Sigmoid colon (tissue), 3 donors: ENCODE results near the gene DCC.

Experiments used
- POLR2A ChIP-seq, 2 donors: fragments of 450-650 bp; IDR thresholded peaks; one replicate each; pipeline ENCODE4 v1.6.1; 2016; ENCODE audit warnings: antibody characterized with exemption in 2 of 2, mild to moderate bottlenecking in 2 of 2, moderate library complexity in 2 of 2
- TF ChIP-seq, protein P1 (sequence below), 4 experiments: fragments of 450-650 bp in 3 of 4; fragments of 200-600 bp in 1 of 4; IDR thresholded peaks; one replicate each; pipeline ENCODE4 v1.5.1; 2016 to 2019; ENCODE audit warnings: antibody characterized with exemption in 4 of 4, mild to moderate bottlenecking in 3 of 4, moderate library complexity in 2 of 4

GRCh38 chr18:52979892-52980291, 639.9 kb downstream of the DCC start:
- no peak for TF ChIP-seq POLR2A (IDR thresholded peaks at IDR 0.05)
- TF ChIP-seq, protein P1, sequence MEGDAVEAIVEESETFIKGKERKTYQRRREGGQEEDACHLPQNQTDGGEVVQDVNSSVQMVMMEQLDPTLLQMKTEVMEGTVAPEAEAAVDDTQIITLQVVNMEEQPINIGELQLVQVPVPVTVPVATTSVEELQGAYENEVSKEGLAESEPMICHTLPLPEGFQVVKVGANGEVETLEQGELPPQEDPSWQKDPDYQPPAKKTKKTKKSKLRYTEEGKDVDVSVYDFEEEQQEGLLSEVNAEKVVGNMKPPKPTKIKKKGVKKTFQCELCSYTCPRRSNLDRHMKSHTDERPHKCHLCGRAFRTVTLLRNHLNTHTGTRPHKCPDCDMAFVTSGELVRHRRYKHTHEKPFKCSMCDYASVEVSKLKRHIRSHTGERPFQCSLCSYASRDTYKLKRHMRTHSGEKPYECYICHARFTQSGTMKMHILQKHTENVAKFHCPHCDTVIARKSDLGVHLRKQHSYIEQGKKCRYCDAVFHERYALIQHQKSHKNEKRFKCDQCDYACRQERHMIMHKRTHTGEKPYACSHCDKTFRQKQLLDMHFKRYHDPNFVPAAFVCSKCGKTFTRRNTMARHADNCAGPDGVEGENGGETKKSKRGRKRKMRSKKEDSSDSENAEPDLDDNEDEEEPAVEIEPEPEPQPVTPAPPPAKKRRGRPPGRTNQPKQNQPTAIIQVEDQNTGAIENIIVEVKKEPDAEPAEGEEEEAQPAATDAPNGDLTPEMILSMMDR (IDR thresholded peaks at IDR 0.05) = no peak
